OCI-LY3 (cell line): ENCODE results near the gene NDST3.
A peak's percentile ranks its signal among the peaks of the same experiment; 100 is the strongest.

Source experiments
- H2AFZ ChIP-seq: fragments of 200-600, 300-600 bp; shearing (Covaris generic); 2 replicates; pipeline ENCODE4 v1.6.0; 2014; ENCODE audit warnings: antibody characterized with exemption, low read depth, low read length
- H3K27ac ChIP-seq: fragments of 200-600, 300-600 bp; sonication (generic); 2 replicates; pipeline ENCODE4 v1.5.1; 2014; ENCODE audit warnings: mild to moderate bottlenecking, low read length, moderate library complexity, mixed read lengths
- H3K27me3 ChIP-seq: fragments of 200-600, 300-600 bp; sonication (generic); 2 replicates; pipeline ENCODE4 v1.6.1; 2014; ENCODE audit warnings: low read depth, low read length, mixed read lengths
- H3K36me3 ChIP-seq: fragments of 200-600, 300-600 bp; sonication (generic); replicated peaks from 2 replicates; pipeline ENCODE3; 2014; ENCODE audit warnings: low read depth, low read length, mixed read lengths
- H3K4me1 ChIP-seq: fragments of 300-600, 200-600 bp; sonication (generic); 2 replicates; pipeline ENCODE4 v1.6.1; 2014; ENCODE audit warnings: low read length, mixed read lengths
- H3K4me2 ChIP-seq: fragments of 200-600, 300-600 bp; sonication (generic); 2 replicates; pipeline ENCODE4 v1.6.1; 2014; ENCODE audit warnings: low read length, mixed read lengths
- H3K4me3 ChIP-seq: fragments of 300-600, 200-600 bp; sonication (generic); 2 replicates; pipeline ENCODE4 v1.5.1; 2014; ENCODE audit warnings: antibody characterized with exemption, mild to moderate bottlenecking, low read length, moderate library complexity
- H3K79me2 ChIP-seq: fragments of 300-600, 200-600 bp; shearing (Covaris generic); 2 replicates; pipeline ENCODE4 v1.6.1; 2014; ENCODE audit warnings: mild to moderate bottlenecking, low read length, mixed read lengths
- H3K9ac ChIP-seq: fragments of 300-600, 200-600 bp; shearing (Covaris generic); 2 replicates; pipeline ENCODE4 v1.6.0; 2014; ENCODE audit warnings: mild to moderate bottlenecking, low read length, moderate library complexity
- H3K9me3 ChIP-seq: fragments of 200-600, 300-600 bp; shearing (Covaris generic); 2 replicates; pipeline ENCODE4 v1.6.1; 2014; ENCODE audit warnings: low read length, mixed read lengths; ENCODE audit not compliant: insufficient read depth
- H4K20me1 ChIP-seq: fragments of 200-600, 300-600 bp; sonication (generic); 2 replicates; pipeline ENCODE4 v1.6.1; 2016; ENCODE audit warnings: low read length, mixed read lengths; ENCODE audit not compliant: insufficient read depth
- CTCF ChIP-seq: fragments of 200-600, 300-600 bp; sonication (generic); IDR thresholded peaks from 2 replicates; pipeline ENCODE4 v1.5.1; 2014; ENCODE audit warnings: antibody characterized with exemption, low read length, low read depth
- EZH2phosphoT487 ChIP-seq: fragments of 200-600 bp; shearing (Covaris generic); IDR thresholded peaks from 2 replicates; pipeline ENCODE4 v1.6.1; 2018; ENCODE audit warnings: antibody characterized with exemption, mixed run types, low read depth

Gene NDST3

DNA sequence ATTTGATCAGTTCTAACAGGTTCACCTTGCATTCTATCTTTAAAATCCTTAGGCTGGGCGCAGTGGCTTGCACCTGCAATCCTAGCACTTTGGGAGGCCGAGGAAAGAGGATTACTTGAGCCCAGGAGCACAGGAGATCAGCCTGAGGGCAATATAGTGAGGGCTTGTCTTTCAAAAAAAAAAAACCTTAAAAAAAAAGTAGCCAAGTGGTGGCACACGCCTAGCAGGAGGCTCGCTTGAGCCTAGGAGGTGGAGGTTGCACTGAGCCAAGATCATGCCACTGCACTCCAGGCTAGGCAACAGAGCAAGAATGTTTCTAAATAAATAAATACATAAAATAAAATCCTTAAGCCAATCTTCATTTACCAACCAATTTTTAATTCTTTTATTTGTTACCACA is 243.0 kb downstream of the NDST3 start:
- TF ChIP-seq CTCF, result no peak
- TF ChIP-seq EZH2phosphoT487, result no peak
- H3K79me2 ChIP-seq, result peaks cover 28% of the 10 kb centered on the region
- H3K4me1 ChIP-seq, result peaks cover 41% of the 10 kb centered on the region
- H3K27ac ChIP-seq, result no peak overlapping the region
- H3K4me2 ChIP-seq, result peak overlapping the region; percentile 84; the same call in 1 of the 2 replicates
- H2AFZ ChIP-seq, result no peak overlapping the region
- H3K9ac ChIP-seq, result no peak overlapping the region
- no peak overlapping the region; the same call in 1 of the 2 replicates for H3K4me3 ChIP-seq
- H3K36me3 ChIP-seq, result peaks cover 37% of the 10 kb centered on the region
- H3K9me3 ChIP-seq, result no peaks in the 10 kb centered on the region
- H3K27me3 ChIP-seq, result no peaks in the 10 kb centered on the region
- peaks cover 8% of the 10 kb centered on the region for H4K20me1 ChIP-seq

- peak overlapping the region; percentile 72 for H2AFZ ChIP-seq
- peak overlapping the region; percentile 84 for H3K27ac ChIP-seq
Measured at GRCh38 chr4:118278473-118279274, 244.4 kb downstream of the NDST3 start.

DNA sequence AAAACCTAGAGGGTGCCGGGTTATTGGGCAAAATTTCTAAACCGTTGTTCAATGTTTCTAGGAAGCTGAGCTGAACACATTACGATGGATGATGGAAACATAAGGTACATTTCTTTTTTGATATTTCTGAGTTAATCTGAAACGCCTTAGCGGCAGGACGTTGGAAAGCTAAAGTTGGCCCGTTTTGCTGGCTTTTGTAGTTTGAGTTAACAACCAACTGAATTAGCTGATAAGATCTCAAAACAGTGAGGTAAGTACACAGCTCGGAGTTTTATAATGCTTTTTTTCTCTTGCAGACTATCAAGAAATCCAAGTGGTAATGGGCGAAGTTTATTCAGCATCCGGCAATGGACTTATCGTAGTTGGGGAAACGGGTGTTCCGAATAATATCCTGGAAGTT is 245.0 kb downstream of the NDST3 start:
- H3K79me2 ChIP-seq, result peaks cover 28% of the 10 kb centered on the region
- H3K9ac ChIP-seq, result peak overlapping the region; percentile 99
- H3K4me2 ChIP-seq, result peak overlapping the region; percentile 96
- H3K9me3 ChIP-seq, result no peaks in the 10 kb centered on the region
- TF ChIP-seq CTCF (no peak), EZH2phosphoT487 (no peak)
- H3K27me3 ChIP-seq, result no peaks in the 10 kb centered on the region
- peaks cover 8% of the 10 kb centered on the region for H4K20me1 ChIP-seq
- H3K36me3 ChIP-seq, result peaks cover 37% of the 10 kb centered on the region
- H3K27ac ChIP-seq, result peak overlapping the region; percentile 84
- H3K4me1 ChIP-seq, result peaks cover 53% of the 10 kb centered on the region
- H3K4me3 ChIP-seq, result peak overlapping the region; percentile 99
- H2AFZ ChIP-seq, result no peak overlapping the region

More at GRCh38 chr4:118278473-118279274, 244.4 kb downstream of the NDST3 start:
- peak overlapping the region; percentile 99 for H3K9ac ChIP-seq
- H3K4me1 ChIP-seq, result peaks cover 52% of the 10 kb centered on the region
- H3K27me3 ChIP-seq, result no peaks in the 10 kb centered on the region
- H4K20me1 ChIP-seq, result peaks cover 8% of the 10 kb centered on the region
- peak overlapping the region; percentile 99 for H3K4me3 ChIP-seq
- H3K4me2 ChIP-seq, result peak overlapping the region; percentile 96
- H3K9me3 ChIP-seq, result no peaks in the 10 kb centered on the region
- peaks cover 28% of the 10 kb centered on the region for H3K79me2 ChIP-seq
- TF ChIP-seq CTCF, result no peak
- TF ChIP-seq EZH2phosphoT487, result no peak
- peaks cover 37% of the 10 kb centered on the region for H3K36me3 ChIP-seq

DNA sequence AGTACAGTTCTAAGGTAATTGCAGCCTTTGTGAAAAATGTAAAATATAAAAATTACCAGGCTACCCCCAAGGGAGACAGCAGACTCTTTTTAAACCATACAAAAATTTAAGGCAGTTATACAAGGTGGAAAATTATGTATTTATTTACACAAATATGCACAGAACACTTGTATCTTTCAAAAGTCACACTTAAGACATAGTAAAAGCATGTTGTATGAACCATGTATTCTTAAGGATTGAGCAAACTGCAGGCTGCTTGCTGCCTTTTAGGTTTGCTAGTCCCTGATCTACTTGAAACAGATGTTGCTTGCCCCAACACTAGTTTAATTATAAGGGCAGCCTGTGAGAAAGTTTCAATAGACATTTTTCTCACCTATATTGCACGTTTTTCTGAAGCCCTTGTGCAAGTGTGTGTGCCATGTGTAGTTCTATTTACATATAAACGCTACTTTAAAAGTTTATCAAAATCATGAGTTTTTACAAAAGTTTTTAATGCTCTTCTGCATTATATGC is 245.7 kb downstream of the NDST3 start:
- Histone ChIP-seq H3K4me2 (peak overlapping the region; percentile 96), H2AFZ (no peak overlapping the region), H3K36me3 (peaks cover 37% of the 10 kb centered on the region), H3K79me2 (peaks cover 28% of the 10 kb centered on the region), H3K9ac (peak overlapping the region; percentile 99), H3K27me3 (no peaks in the 10 kb centered on the region), H4K20me1 (peaks cover 8% of the 10 kb centered on the region), H3K4me3 (peak overlapping the region; percentile 99), H3K4me1 (peaks cover 60% of the 10 kb centered on the region), H3K27ac (peak overlapping the region; percentile 84), H3K9me3 (no peaks in the 10 kb centered on the region)
- no peak for TF ChIP-seq EZH2phosphoT487
- TF ChIP-seq CTCF, result no peak
